HG03520 (cell line): Measurements from ENCODE around the gene CCDC138.

Experiments used
- ATAC-seq: cut with Tn5 transposase; IDR thresholded peaks from one replicate; pipeline ENCODE4 v1.9.1; 2021; ENCODE audit warnings: mild to moderate bottlenecking, moderate library complexity; ENCODE audit not compliant: unreplicated experiment

The CCDC138 gene

DNA sequence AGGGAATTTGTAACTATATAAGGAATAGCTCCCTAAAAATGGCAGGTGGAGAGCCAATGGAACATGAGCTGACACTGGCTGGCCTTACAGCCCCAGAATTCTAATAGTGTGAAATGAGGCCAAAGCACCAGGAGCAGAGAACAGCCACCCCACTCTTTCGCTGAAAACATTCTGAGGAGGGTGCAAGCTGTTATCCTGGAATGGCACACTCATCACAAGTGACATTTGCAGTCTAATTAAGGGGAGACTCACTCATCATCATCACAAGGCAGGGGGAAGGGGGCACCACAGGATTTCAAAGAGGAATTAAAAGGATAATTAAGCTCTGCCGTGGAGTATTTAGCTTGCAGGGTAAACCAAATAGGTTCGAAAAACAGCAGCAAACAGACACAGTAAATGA is 108.2 kb downstream of the CCDC138 start:
- no peak for ATAC-seq

DNA sequence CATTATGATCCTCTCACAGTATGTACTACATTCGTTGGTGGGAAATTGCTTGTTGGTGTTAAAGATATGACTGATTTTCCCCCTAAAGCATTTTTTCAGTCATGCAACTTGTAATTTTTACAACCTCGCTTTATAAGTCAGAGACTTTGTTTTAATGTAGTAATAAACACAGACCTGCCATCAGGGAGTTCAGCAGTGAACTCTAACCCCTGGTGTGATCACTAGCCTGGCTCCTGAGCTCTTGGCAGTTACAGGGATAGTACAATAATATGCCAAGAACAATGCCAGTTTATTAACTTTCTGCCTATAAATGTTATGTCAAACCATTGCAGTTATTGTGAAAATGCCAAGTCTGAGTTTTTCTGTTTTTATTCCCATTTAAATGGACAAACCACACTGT is 108.6 kb downstream of the CCDC138 start:
- no peak for ATAC-seq

- no peak for ATAC-seq
These were observed 110.2 kb downstream of the CCDC138 start for GRCh38 chr2:108896741-108897140.

DNA sequence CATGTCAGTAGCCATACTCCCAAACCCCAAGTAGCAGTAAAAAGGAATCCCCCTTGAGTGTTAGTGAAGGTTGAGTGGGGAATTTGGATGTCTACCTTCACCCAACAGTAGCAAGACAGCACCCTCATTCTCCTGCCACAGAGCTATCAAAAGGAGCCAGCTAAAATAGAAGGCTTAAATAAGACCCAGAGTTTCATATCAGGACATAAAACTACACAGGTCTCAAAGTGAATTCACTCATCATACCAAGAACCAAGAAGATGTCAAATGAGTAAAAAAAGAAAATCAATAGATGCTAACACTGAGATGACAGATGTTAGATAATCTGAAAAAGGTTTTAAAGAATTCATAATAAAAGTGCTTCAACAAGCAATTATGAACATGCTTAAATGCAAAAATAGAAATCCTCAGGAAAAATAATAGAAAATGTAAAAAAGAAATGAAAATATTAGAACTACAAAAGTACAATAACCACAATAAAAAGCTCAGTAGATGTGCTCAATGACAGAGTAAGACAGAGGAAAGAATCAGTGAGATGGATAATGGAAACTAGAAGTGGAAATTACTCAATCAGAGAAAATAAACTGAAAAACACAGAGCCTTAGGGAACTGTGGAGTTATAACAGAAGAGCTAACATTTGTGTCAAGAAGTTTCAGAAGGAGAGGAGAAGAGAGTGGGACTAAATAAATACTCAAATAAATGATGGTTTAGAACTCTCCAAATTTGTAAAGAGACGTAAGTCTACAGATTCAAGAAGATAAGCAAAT is 111.9 kb downstream of the CCDC138 start:
- ATAC-seq: no peak

GRCh38 chr2:108904680-108905079 is 118.1 kb downstream of the CCDC138 start:
- no peak for ATAC-seq

DNA sequence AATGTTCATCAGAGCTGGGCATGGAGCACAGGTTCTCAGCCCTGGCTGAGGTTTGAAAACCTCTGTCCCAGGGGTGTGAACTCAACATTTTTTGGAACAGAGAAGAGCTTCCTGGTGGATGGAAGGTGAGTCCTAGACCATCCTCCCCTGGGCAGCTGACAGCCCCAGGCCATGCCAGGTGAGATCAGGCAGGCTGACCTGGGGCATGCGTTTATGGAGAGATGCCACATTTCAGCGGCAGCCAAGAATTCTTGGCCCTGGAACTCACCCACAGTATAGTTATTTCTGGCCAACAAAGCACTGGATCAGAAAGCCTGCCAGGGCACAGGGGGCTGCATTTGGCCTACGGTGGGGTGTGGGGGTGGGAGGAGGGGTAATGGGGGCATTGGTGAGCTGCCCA is 118.6 kb downstream of the CCDC138 start:
- ATAC-seq: no peak

DNA sequence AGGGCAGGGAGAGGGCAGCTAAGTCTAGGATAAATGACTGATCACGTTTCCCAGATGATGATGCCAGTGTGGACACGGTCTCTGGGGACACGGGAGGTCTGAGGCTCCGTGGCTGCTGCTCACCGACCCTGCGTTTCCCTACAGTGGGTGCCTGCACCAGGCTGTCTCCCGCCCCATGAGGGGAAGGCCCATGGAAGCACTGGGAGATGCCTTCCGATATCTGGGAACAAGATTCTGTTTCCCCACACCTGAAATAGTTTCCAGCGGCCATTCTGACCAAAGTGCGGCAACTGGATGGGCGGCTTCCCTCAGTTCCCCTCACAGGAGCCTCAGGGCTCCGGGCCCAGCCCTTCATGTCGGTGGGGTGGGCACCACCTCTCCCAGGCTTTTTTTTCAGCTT is 119.3 kb downstream of the CCDC138 start:
- ATAC-seq: no peak

- ATAC-seq: no peak
These were observed 120.0 kb downstream of the CCDC138 start for GRCh38 chr2:108906403-108907077.

- no peak for ATAC-seq
These were observed 121.5 kb downstream of the CCDC138 start for GRCh38 chr2:108907822-108908712.

- no peak for ATAC-seq
These were observed 122.1 kb downstream of the CCDC138 start for GRCh38 chr2:108908713-108909070.

DNA sequence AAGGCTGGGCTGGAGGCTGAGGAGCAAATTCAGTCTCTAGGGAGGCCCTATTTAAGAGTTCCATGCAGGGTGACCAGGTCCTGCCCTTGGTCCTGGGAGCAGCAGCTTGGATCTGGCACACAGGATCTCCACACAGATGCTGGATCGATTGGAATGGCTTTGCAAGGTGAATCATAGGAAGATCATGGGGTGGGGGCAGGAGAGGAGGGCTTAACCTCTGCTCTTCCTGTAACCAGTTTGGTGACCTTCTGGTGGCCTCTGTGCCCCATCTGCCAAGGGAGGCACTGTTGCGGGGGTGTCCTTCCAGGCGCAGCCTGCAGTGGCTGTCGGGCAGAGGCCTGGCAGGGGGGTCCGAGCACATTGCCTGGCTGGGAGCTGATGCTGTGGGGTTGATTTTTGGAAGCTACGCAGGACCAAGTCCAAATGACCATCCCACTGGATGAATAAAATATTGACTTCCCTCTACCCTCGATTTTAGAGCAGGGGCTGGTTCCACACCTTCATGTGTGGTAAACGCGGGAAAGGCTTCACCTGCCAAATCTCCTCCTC is 122.8 kb downstream of the CCDC138 start:
- no peak for ATAC-seq

- ATAC-seq: no peak
These were observed 123.5 kb downstream of the CCDC138 start for GRCh38 chr2:108910011-108910431.

GRCh38 chr2:108910541-108911396 is 124.2 kb downstream of the CCDC138 start:
- ATAC-seq: no peak

- ATAC-seq: no peak
These were observed 124.8 kb downstream of the CCDC138 start for GRCh38 chr2:108911401-108911800.

GRCh38 chr2:108911807-108912628 is 125.4 kb downstream of the CCDC138 start:
- no peak for ATAC-seq

DNA sequence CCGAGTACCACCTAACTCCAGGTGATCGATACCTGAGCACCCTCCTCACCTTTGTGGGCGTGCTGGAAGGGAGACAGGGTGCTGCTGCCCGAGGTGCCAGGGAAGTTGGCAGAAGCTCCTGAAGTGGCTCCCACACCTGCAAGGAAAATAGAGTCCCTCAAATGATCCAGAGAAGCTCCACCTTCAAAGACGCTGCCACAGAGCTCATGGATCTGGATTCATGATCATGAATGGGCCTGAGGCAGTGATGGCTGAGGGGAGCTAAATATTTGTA is 126.0 kb downstream of the CCDC138 start:
- ATAC-seq: no peak

GRCh38 chr2:108916122-108916795 is 129.7 kb downstream of the CCDC138 start:
- no peak for ATAC-seq

DNA sequence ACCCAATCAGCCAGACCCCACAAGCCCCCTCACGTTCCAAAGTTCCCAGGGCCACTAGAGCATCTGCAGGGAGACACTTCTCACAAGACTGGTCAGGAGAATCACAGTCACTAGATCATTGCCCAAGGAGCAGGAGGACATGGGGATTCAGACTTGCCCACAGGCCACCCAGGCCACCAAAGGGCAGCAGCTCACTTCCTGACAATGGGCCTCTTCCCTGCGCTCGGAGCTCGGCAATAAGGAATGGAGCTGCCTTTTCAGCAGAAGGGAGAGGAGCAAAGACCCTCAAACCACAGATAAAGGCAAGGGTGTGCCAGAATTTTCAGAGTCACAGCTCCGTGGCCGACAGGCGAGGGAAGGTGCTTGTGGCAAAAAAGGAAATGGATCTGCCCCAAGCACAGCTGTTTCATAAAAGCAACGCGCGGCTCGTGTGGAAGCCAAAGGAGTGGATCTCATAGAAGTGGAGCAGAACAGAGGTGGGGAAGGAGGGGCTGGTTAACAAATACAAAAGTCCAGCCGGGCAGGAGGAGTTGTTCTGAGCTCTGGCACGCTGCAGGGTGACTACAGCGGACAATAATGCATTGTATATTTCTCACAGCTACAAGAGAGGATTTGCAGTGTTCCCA is 130.3 kb downstream of the CCDC138 start:
- no peak for ATAC-seq

DNA sequence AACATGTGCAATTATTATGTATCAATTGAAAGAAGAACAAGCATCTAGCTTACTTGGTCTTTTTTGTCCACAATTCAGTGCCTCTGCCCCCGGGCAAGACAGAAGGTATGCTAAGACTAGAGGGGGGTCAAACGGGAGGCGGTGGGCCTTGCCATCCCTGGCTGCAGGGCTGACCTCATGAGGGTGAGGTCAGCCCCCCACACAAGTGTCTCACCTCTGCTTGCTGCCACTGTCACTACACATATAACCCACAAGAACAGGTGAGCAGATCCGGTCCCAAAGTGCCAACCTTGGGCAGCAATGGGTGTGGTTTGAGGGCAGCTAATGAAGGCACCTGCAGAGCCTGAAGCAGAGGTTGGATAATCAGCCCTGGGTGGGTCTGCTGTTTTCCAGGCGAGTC is 131.0 kb downstream of the CCDC138 start:
- no peak for ATAC-seq
